WTC11 (cell line): Measurements from ENCODE around the gene DRC1. TPM values are rescaled to one million over a fixed set of nuclear protein-coding genes. Genes with fewer than 3 reads are reported as not detected.

ENCODE experiments used
- ATAC-seq: fragments of 200-7000 bp; cut with Tn5 transposase; 2 replicates; pipeline ENCODE4 v1.10.0; 2021; ENCODE audit warnings: mild to moderate bottlenecking, moderate library complexity
- CTCF ChIA-PET: fragments of 300-600 bp; sonication (Branson Sonifier 250); formaldehyde crosslinking; loops from one replicate; lab custom pipeline; 2021; ENCODE audit warnings: antibody characterized with exemption; lab: Charles Lee
- POLR2A ChIA-PET: fragments of 350-600 bp; sonication (Branson Sonifier 250); formaldehyde crosslinking; loops from one replicate; lab custom pipeline; 2021; ENCODE audit warnings: antibody characterized with exemption; lab: Charles Lee
- DNase-seq: peaks from one replicate; pipeline ENCODE4 v3.0.0; 2021; ENCODE audit warnings: low spot score
- H3K27ac Mint-ChIP-seq: 2 replicates; pipeline ENCODE4 v1.8.0; 2021; ENCODE audit warnings: mixed read lengths
- H3K27me3 Mint-ChIP-seq: 2 replicates; pipeline ENCODE4 v1.8.0; 2021; ENCODE audit warnings: low read depth, mild to moderate bottlenecking, moderate library complexity, mixed read lengths
- H3K36me3 Mint-ChIP-seq: 2 replicates; pipeline ENCODE4 v1.8.0; 2021; ENCODE audit warnings: mixed read lengths
- H3K4me1 Mint-ChIP-seq: 2 replicates; pipeline ENCODE4 v1.8.0; 2022; ENCODE audit warnings: mixed read lengths
- H3K4me3 Mint-ChIP-seq: 2 replicates; pipeline ENCODE4 v1.8.0; 2021; ENCODE audit warnings: mild to moderate bottlenecking, moderate library complexity, mixed read lengths
- H3K9me3 Mint-ChIP-seq: 2 replicates; pipeline ENCODE4 v1.8.0; 2021; ENCODE audit warnings: mixed read lengths
- CBFB ChIP-seq: sonication (generic); formaldehyde crosslinking; IDR thresholded peaks from 2 replicates; pipeline ENCODE4 v1.8.1; 2022; ENCODE audit warnings: mild to moderate bottlenecking, low read depth, missing genetic modification reagents
- E2F1 ChIP-seq: sonication (generic); formaldehyde crosslinking; IDR thresholded peaks from 2 replicates; pipeline ENCODE4 v1.8.0; 2022; ENCODE audit warnings: mild to moderate bottlenecking, missing genetic modification reagents
- ESRRA ChIP-seq: sonication (generic); formaldehyde crosslinking; IDR thresholded peaks from 2 replicates; pipeline ENCODE4 v1.8.1; 2022; ENCODE audit warnings: mild to moderate bottlenecking, missing genetic modification reagents, borderline replicate concordance
- FOXJ3 ChIP-seq: sonication (generic); formaldehyde crosslinking; IDR thresholded peaks from 2 replicates; pipeline ENCODE4 v1.9.0; 2021; ENCODE audit warnings: missing genetic modification reagents, mild to moderate bottlenecking, borderline replicate concordance
- FOXK1 ChIP-seq: sonication (generic); formaldehyde crosslinking; IDR thresholded peaks from 2 replicates; pipeline ENCODE4 v1.8.0; 2022; ENCODE audit warnings: mild to moderate bottlenecking, moderate library complexity, missing genetic modification reagents
- GTF2I ChIP-seq: fragments of 250-450 bp; sonication (Bioruptor Pico); conservative IDR thresholded peaks from 2 replicates; pipeline ENCODE4 v1.4.0; 2021; ENCODE audit warnings: mild to moderate bottlenecking
- MXD4 ChIP-seq: fragments of 250-450 bp; sonication (Bioruptor Pico); IDR thresholded peaks from 2 replicates; pipeline ENCODE4 v1.8.0; 2021; ENCODE audit warnings: mild to moderate bottlenecking, moderate library complexity, borderline replicate concordance
- NR3C1 ChIP-seq: sonication (generic); formaldehyde crosslinking; conservative IDR thresholded peaks from 2 replicates; pipeline ENCODE4 v1.8.1; 2023; ENCODE audit warnings: low read depth, mild to moderate bottlenecking, missing genetic modification reagents
- TCF7 ChIP-seq: sonication (generic); formaldehyde crosslinking; IDR thresholded peaks from 2 replicates; pipeline ENCODE4 v1.8.0; 2022; ENCODE audit warnings: mild to moderate bottlenecking, low read depth, missing genetic modification reagents, moderate library complexity
- TEAD1 ChIP-seq: sonication (generic); formaldehyde crosslinking; IDR thresholded peaks from 2 replicates; pipeline ENCODE4 v1.8.0; 2022; ENCODE audit warnings: mild to moderate bottlenecking, missing genetic modification reagents
- USF1 ChIP-seq: sonication (generic); formaldehyde crosslinking; IDR thresholded peaks from 2 replicates; pipeline ENCODE4 v1.8.0; 2022; ENCODE audit warnings: mild to moderate bottlenecking, missing genetic modification reagents
- ZNF317 ChIP-seq: sonication (generic); formaldehyde crosslinking; IDR thresholded peaks from 2 replicates; pipeline ENCODE4 v1.8.1; 2023; ENCODE audit warnings: low read depth, mild to moderate bottlenecking, moderate library complexity, missing genetic modification reagents, borderline replicate concordance
- total RNA-seq: library from RNA; stranded (reverse); gene quantifications from 3 replicates; pipeline ENCODE4 v1.2.3, GENCODE V29; 2021
- TF ChIP-seq, protein P1 (sequence below): sonication (generic); formaldehyde crosslinking; IDR thresholded peaks from 2 replicates; pipeline ENCODE4 v1.8.0; 2023; ENCODE audit warnings: missing genetic modification reagents, mild to moderate bottlenecking, borderline replicate concordance
- TF ChIP-seq, protein P2 (sequence below): sonication (generic); formaldehyde crosslinking; IDR thresholded peaks from 2 replicates; pipeline ENCODE4 v1.8.1; 2022; ENCODE audit warnings: missing genetic modification reagents, borderline replicate concordance
- TF ChIP-seq, protein P3 (sequence below): sonication (generic); formaldehyde crosslinking; IDR thresholded peaks from 2 replicates; pipeline ENCODE4 v1.8.1; 2022; ENCODE audit warnings: mild to moderate bottlenecking, moderate library complexity, missing genetic modification reagents
- TF ChIP-seq, protein P4 (sequence below): sonication (generic); formaldehyde crosslinking; IDR thresholded peaks from 2 replicates; pipeline ENCODE4 v1.8.1; 2022; ENCODE audit warnings: low read depth, mild to moderate bottlenecking, moderate library complexity, missing genetic modification reagents, borderline replicate concordance

DRC1 gene
- total RNA-seq, 1 experiment from 2014 or later, result 0.55 TPM

DNA sequence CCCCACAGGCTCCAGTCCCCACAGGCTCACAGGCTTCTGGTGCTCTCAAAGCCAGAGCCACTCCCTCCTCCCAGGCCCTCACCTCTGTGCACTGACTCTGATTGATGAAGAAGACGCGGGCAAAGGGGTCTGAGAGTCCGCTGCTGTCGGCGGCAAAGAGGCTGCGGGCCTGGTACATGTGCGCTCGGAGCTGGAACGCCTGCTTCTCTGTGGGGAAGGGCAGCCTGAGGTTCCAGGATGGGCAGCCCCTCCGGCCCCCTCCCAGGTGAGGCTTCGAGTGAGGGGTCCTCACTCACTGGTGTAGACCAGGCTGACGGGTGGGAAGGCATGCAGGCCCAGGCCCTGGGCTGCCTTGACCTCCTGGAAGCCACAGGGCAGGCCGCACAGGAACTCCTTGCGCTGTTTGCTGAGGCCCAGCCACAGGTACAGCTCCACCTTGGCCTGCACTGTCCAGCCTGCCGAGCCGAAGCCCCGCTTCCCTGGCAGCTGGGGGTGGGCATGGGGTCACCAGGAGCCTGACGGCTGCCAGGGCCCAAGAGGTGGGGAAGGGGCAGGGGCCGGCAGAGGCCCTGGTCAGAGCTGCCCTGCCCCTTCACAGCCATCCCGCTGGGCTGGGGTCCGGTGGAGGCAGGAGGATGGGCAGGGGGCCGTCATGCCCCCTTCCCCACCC, 74.2 kb downstream of the DRC1 start:
- ATAC-seq, result no peak
- CTCF ChIA-PET, result interaction anchor here (1.2 to 2.2 kb wide), 4 partner anchors 14 to 102 kb away, joined by 4 to 8 read pairs (median 7); no protein-coding TSS in a partner anchor
- H3K27me3 Mint-ChIP-seq, result no peaks in the 10 kb centered on the region
- H3K4me3 Mint-ChIP-seq, result no peak overlapping the region
- H3K27ac Mint-ChIP-seq, result no peak overlapping the region
- no peak for DNase-seq
- POLR2A ChIA-PET, result no interaction called here
- H3K36me3 Mint-ChIP-seq, result no peaks in the 10 kb centered on the region
- peaks cover 6% of the 10 kb centered on the region; the same call in 1 of the 2 replicates for H3K9me3 Mint-ChIP-seq
- TF ChIP-seq NR3C1 (CRISPR knock-in tag) (no peak), CBFB (CRISPR knock-in tag) (no peak), E2F1 (no peak), MXD4 (CRISPR knock-in tag) (no peak), GTF2I (no peak), ZNF317 (CRISPR knock-in tag) (no peak), USF1 (no peak), TCF7 (CRISPR knock-in tag) (no peak), TEAD1 (CRISPR knock-in tag) (no peak), FOXJ3 (CRISPR knock-in tag) (no peak), FOXK1 (no peak), ESRRA (CRISPR knock-in tag) (no peak)
- TF ChIP-seq, protein P1, sequence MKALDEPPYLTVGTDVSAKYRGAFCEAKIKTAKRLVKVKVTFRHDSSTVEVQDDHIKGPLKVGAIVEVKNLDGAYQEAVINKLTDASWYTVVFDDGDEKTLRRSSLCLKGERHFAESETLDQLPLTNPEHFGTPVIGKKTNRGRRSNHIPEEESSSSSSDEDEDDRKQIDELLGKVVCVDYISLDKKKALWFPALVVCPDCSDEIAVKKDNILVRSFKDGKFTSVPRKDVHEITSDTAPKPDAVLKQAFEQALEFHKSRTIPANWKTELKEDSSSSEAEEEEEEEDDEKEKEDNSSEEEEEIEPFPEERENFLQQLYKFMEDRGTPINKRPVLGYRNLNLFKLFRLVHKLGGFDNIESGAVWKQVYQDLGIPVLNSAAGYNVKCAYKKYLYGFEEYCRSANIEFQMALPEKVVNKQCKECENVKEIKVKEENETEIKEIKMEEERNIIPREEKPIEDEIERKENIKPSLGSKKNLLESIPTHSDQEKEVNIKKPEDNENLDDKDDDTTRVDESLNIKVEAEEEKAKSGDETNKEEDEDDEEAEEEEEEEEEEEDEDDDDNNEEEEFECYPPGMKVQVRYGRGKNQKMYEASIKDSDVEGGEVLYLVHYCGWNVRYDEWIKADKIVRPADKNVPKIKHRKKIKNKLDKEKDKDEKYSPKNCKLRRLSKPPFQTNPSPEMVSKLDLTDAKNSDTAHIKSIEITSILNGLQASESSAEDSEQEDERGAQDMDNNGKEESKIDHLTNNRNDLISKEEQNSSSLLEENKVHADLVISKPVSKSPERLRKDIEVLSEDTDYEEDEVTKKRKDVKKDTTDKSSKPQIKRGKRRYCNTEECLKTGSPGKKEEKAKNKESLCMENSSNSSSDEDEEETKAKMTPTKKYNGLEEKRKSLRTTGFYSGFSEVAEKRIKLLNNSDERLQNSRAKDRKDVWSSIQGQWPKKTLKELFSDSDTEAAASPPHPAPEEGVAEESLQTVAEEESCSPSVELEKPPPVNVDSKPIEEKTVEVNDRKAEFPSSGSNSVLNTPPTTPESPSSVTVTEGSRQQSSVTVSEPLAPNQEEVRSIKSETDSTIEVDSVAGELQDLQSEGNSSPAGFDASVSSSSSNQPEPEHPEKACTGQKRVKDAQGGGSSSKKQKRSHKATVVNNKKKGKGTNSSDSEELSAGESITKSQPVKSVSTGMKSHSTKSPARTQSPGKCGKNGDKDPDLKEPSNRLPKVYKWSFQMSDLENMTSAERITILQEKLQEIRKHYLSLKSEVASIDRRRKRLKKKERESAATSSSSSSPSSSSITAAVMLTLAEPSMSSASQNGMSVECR (CRISPR knock-in tag), result no peak
- TF ChIP-seq, protein P2, sequence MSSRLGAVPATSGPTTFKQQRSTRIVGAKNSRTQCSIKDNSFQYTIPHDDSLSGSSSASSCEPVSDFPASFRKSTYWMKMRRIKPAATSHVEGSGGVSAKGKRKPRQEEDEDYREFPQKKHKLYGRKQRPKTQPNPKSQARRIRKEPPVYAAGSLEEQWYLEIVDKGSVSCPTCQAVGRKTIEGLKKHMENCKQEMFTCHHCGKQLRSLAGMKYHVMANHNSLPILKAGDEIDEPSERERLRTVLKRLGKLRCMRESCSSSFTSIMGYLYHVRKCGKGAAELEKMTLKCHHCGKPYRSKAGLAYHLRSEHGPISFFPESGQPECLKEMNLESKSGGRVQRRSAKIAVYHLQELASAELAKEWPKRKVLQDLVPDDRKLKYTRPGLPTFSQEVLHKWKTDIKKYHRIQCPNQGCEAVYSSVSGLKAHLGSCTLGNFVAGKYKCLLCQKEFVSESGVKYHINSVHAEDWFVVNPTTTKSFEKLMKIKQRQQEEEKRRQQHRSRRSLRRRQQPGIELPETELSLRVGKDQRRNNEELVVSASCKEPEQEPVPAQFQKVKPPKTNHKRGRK (CRISPR knock-in tag), result no peak
- TF ChIP-seq, protein P3, sequence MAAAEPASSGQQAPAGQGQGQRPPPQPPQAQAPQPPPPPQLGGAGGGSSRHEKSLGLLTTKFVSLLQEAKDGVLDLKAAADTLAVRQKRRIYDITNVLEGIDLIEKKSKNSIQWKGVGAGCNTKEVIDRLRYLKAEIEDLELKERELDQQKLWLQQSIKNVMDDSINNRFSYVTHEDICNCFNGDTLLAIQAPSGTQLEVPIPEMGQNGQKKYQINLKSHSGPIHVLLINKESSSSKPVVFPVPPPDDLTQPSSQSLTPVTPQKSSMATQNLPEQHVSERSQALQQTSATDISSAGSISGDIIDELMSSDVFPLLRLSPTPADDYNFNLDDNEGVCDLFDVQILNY (CRISPR knock-in tag), result no peak
- TF ChIP-seq, protein P4, sequence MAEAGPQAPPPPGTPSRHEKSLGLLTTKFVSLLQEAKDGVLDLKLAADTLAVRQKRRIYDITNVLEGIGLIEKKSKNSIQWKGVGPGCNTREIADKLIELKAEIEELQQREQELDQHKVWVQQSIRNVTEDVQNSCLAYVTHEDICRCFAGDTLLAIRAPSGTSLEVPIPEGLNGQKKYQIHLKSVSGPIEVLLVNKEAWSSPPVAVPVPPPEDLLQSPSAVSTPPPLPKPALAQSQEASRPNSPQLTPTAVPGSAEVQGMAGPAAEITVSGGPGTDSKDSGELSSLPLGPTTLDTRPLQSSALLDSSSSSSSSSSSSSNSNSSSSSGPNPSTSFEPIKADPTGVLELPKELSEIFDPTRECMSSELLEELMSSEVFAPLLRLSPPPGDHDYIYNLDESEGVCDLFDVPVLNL (CRISPR knock-in tag), result no peak
- H3K4me1 Mint-ChIP-seq, result peaks cover 4% of the 10 kb centered on the region
